ENCODE measurements around the gene GPR139. TPM values are rescaled to one million over a fixed set of nuclear protein-coding genes. Genes with fewer than 3 reads are reported as not detected.

Gene GPR139
- total RNA-seq, 2 donors from 2014 or later, result not detected

DNA sequence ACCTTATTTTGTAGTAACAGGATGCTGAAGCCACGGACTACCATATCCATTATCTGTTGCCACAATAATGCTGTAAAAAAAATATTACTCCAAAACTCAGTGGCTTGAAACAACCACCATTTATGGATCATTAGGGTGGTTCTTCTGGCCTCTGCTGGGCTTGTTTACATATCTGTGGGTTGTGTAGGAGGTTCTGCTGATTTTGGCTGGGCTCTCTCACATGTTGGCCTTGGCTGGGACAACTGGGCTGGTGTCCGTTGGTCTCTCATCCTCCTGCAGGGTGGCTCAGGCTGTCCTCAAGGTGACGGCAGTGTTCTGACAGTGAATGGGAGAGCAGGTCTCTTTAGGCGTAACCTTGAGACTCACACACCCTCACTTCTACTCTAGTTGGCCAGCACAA, 76.0 kb downstream of the GPR139 start:
- intact Hi-C loops (cut with DNase I), result no loop called here
- ATAC-seq (no peak), DNase-seq (no peak)

DNA sequence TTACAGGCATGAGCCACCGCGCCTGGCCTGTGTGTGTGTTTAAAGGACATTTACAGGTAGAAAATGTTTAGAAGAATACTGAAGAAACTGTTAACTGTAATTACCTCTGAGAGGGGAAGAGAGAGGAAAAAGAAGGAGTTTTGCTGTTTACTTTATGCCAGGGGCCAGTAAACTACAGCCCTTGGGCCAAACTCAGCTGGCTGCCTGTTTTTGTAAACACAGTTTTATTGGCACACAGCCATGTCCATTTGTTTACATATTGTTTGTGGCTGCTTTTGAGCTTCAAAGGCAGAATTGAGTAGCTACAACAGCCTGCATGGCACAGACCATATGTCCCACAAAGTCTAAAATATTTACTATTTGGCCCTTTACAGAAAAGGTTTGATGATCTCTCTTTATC, 76.4 kb downstream of the GPR139 start:
- intact Hi-C loops (cut with DNase I), result no loop called here
- DNase-seq (no peak), ATAC-seq (no peak)

DNA sequence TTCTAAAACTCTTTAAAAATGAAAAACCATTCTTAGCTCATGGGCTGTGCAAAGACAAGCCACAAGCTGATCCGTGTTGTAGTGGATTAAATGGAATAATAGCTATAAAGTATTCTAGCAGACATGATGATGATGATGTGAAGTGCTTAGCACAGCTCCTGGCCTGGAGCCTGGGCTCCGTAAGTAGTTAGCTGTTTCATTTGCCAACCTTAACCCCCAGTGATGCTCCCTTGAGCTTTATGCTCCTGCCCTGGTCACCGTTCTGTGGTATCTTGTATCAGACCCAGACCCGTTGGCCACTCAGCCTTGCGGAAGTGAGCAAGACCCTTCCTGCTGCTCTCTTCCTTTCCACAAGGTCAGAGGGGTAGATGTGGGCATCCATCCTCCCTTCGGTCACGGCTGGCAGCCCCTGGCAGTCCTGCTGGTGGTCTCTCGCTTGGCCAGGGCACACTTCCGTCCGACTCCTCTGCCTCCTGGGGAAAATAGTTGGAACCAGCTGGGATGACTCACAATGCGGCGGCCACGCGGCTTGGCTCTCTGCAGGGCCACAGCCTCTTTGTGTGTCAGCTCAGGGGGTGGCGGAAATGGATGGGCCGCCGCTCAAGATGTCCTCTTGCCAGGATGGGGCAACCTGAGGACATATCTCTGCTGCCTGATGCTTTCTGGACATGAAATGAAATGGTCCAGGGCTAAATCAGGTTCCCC, 79.1 kb downstream of the GPR139 start:
- ATAC-seq, result no peak
- intact Hi-C loops (cut with DNase I), result no loop called here
- DNase-seq, result no peak

DNA sequence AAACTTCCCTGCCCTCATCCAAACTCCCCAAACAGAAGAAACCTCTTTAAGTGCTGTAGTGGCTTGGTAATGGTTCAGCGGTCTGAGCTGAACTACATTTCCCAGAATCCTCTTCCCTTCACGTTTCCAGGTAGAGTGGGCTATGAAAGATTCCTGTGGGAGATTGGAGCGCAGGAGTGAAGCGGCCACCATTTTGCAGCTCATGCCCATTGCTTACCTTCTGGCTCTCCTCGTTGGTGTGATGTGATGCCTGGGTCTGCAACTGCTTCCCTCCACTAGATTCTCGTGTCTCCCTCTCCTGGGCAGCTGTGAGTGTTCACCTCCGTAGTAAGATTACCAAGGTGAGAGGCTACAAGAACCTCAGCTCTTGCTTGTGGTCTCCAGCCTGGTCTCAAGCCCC, 82.1 kb downstream of the GPR139 start:
- DNase-seq (no peak), ATAC-seq (no peak)
- intact Hi-C loops (cut with DNase I), result no loop called here

DNA sequence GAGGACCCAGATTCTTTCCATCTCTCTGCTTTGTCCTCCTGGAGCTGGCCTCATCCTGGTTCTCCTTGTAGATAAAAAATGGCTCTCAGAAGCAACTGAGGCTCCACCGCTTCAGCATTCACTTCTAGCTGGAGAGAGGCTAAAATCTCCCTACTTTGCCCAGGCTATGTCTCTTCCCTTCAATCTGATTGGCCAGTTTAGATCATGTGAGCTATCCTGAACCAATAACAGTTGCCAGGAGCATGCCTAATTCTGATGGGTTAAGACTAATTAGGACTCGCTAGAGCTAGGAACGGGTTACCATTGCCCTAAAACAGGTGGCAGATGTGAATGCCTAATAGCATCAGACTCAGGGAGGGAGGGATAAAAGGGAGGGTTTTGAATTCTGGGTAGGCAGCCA, 89.6 kb downstream of the GPR139 start:
- ATAC-seq (no peak), DNase-seq (no peak)
- intact Hi-C loops (cut with DNase I), result no loop called here

Other genes with a start within 250 kb of the GPR139 start
- gene GPRC5B, start 189.0 kb downstream of the GPR139 start, total RNA-seq, result 10 to 100 TPM; 58.1 to 66.3 TPM